H1 (cell line): ENCODE data around the gene CACNA1G. TPM values are rescaled to one million over a fixed set of nuclear protein-coding genes. Genes with fewer than 3 reads are reported as not detected.

Source experiments
- CTCF ChIA-PET: fragments of 300-600 bp; sonication (Branson Sonifier 250); formaldehyde crosslinking; loops from one replicate; lab custom pipeline; 2021; ENCODE audit not compliant: partially characterized antibody; lab: Charles Lee
- POLR2A ChIA-PET: fragments of 300-600 bp; sonication (Branson Sonifier 250); formaldehyde crosslinking; loops from one replicate; lab custom pipeline; 2021; ENCODE audit warnings: inconsistent platforms; ENCODE audit not compliant: partially characterized antibody; lab: Charles Lee
- DNase-seq, 2 experiments: peaks; one replicate each; pipeline versions ENCODE4 v3.0.0 to v3.0.0-alpha.2; 2010 to 2022; ENCODE audit warnings: low spot score in 2 of 2, low read depth in 1 of 2, mixed read lengths in 1 of 2
- FAIRE-seq: peaks from 2 replicates; lab custom pipeline; 2011; peaks lifted over from hg19 to GRCh38; lab: Jason Lieb, UNC
- H2AFZ ChIP-seq: 2 replicates; pipeline ENCODE4 v1.8.1; 2012; ENCODE audit warnings: low read length, inconsistent platforms
- H2AK5ac ChIP-seq: 2 replicates; pipeline ENCODE4 v1.6.1; 2013; ENCODE audit warnings: low read depth, low read length
- H2BK120ac ChIP-seq: replicated peaks from 2 replicates; pipeline ENCODE3; 2013; ENCODE audit warnings: low read depth, low read length, inconsistent platforms
- H2BK12ac ChIP-seq: 2 replicates; pipeline ENCODE4 v1.6.1; 2013; ENCODE audit warnings: low read depth, low read length
- H2BK15ac ChIP-seq: 2 replicates; pipeline ENCODE4 v1.6.1; 2013; ENCODE audit warnings: low read length
- H2BK20ac ChIP-seq: 2 replicates; pipeline ENCODE4 v1.6.1; 2013; ENCODE audit warnings: low read length
- H2BK5ac ChIP-seq: 2 replicates; pipeline ENCODE4 v1.6.1; 2013; ENCODE audit warnings: low read depth, low read length
- H3K14ac ChIP-seq: 2 replicates; pipeline ENCODE4 v1.6.1; 2013; ENCODE audit warnings: inconsistent platforms; ENCODE audit not compliant: insufficient read length
- H3K18ac ChIP-seq: 2 replicates; pipeline ENCODE4 v1.6.1; 2013; ENCODE audit warnings: low read length; ENCODE audit errors: extremely low read depth
- H3K23ac ChIP-seq: 2 replicates; pipeline ENCODE4 v1.6.1; 2013; ENCODE audit warnings: inconsistent platforms; ENCODE audit not compliant: insufficient read length
- H3K23me2 ChIP-seq: 2 replicates; pipeline ENCODE4 v1.6.1; 2013; ENCODE audit warnings: low read depth, low read length
- H3K27ac ChIP-seq: 2 replicates; pipeline ENCODE4 v1.6.1; 2011; ENCODE audit warnings: low read depth, low read length, inconsistent platforms
- H3K27me3 ChIP-seq, 4 experiments: replicated peaks in 1 of 4; 1 replicate in 1 of 4; 2 replicates in 3 of 4; pipeline versions ENCODE4 v1.6.1 to v1.8.1; 2011 to 2013; ENCODE audit warnings: low read length in 3 of 4, mild to moderate bottlenecking in 3 of 4, inconsistent platforms in 2 of 4, mixed read lengths in 2 of 4, moderate library complexity in 1 of 4; ENCODE audit not compliant: control insufficient read depth in 3 of 4, insufficient read depth in 3 of 4; ENCODE audit errors: extremely low read depth in 1 of 4
- H3K36me3 ChIP-seq, 4 experiments: 2 replicates each; pipeline versions ENCODE4 v1.6.1 to v1.8.1; 2011 to 2013; ENCODE audit warnings: mild to moderate bottlenecking in 4 of 4, low read length in 3 of 4, moderate library complexity in 2 of 4, control low read depth in 1 of 4, inconsistent platforms in 1 of 4; ENCODE audit not compliant: insufficient read depth in 4 of 4, control insufficient read depth in 2 of 4
- H3K4ac ChIP-seq: replicated peaks from 2 replicates; pipeline ENCODE3; 2013; ENCODE audit warnings: low read length, low read depth, mixed read lengths, inconsistent platforms; ENCODE audit not compliant: insufficient read length
- H3K4me1 ChIP-seq, 4 experiments: replicated peaks in 1 of 4; 1 replicate in 1 of 4; 2 replicates in 3 of 4; pipeline versions ENCODE4 v1.6.1 to v1.8.1; 2011 to 2013; ENCODE audit warnings: low read length in 3 of 4, inconsistent platforms in 2 of 4, mixed read lengths in 1 of 4; ENCODE audit not compliant: insufficient read depth in 4 of 4, control insufficient read depth in 3 of 4
- H3K4me2 ChIP-seq, 2 experiments: 2 replicates each; pipeline versions ENCODE4 v1.6.1 to v1.8.1; 2011 to 2013; ENCODE audit warnings: low read depth in 2 of 2, low read length in 2 of 2, control low read depth in 1 of 2, inconsistent platforms in 1 of 2, mild to moderate bottlenecking in 1 of 2; ENCODE audit not compliant: insufficient read depth in 1 of 2
- H3K4me3 ChIP-seq, 4 experiments: fragments of 200-600, 300-600 bp in 1 of 4; sonication (generic), shearing (Covaris generic), sonication (Bioruptor Twin) in 1 of 4; 2 replicates each; pipeline versions ENCODE4 v1.5.1 to v1.8.1; 2011 to 2016; ENCODE audit warnings: low read length in 4 of 4, low read depth in 3 of 4, control low read depth in 2 of 4, inconsistent platforms in 2 of 4, mild to moderate bottlenecking in 2 of 4, mixed read lengths in 1 of 4, moderate library complexity in 1 of 4; ENCODE audit not compliant: insufficient read depth in 2 of 4; ENCODE audit errors: extremely low read depth in 1 of 4
- H3K56ac ChIP-seq: replicated peaks from 2 replicates; pipeline ENCODE3; 2013; ENCODE audit warnings: low read depth, mild to moderate bottlenecking, mixed read lengths, low read length, inconsistent platforms; ENCODE audit not compliant: insufficient read length
- H3K79me1 ChIP-seq: 2 replicates; pipeline ENCODE4 v1.6.1; 2013; ENCODE audit warnings: low read depth, low read length, control low read depth
- H3K79me2 ChIP-seq, 2 experiments: 2 replicates each; pipeline versions ENCODE4 v1.6.1 to v1.8.1; 2012 to 2013; ENCODE audit warnings: low read length in 2 of 2, mild to moderate bottlenecking in 2 of 2, inconsistent platforms in 1 of 2; ENCODE audit not compliant: insufficient read depth in 2 of 2, control insufficient read depth in 1 of 2
- H3K9ac ChIP-seq, 4 experiments: replicated peaks in 1 of 4; 1 replicate in 1 of 4; 2 replicates in 3 of 4; pipeline versions ENCODE4 v1.6.1 to v1.8.1; 2011 to 2013; ENCODE audit warnings: low read depth in 3 of 4, low read length in 3 of 4, control low read depth in 2 of 4, mild to moderate bottlenecking in 2 of 4, moderate library complexity in 2 of 4, inconsistent platforms in 1 of 4; ENCODE audit errors: extremely low read depth in 1 of 4
- H3K9me3 ChIP-seq, 2 experiments: 2 replicates each; pipeline versions ENCODE4 v1.6.1 to v1.8.1; 2012 to 2013; ENCODE audit warnings: mild to moderate bottlenecking in 2 of 2, moderate library complexity in 2 of 2, control low read depth in 1 of 2, inconsistent platforms in 1 of 2, low read depth in 1 of 2, low read length in 1 of 2, mixed read lengths in 1 of 2; ENCODE audit not compliant: insufficient read depth in 2 of 2
- H4K20me1 ChIP-seq, 2 experiments: replicated peaks in 1 of 2; 2 replicates each; pipeline versions ENCODE3 to v1.8.1; 2011 to 2013; ENCODE audit warnings: inconsistent platforms in 2 of 2, low read length in 2 of 2, mild to moderate bottlenecking in 1 of 2; ENCODE audit not compliant: insufficient read depth in 2 of 2, control insufficient read depth in 1 of 2
- H4K5ac ChIP-seq: 2 replicates; pipeline ENCODE4 v1.6.1; 2013; ENCODE audit warnings: low read length, low read depth, mixed read lengths, inconsistent platforms; ENCODE audit not compliant: insufficient read length
- H4K8ac ChIP-seq: 2 replicates; pipeline ENCODE4 v1.8.0; 2013; ENCODE audit warnings: mild to moderate bottlenecking, moderate library complexity, low read length, inconsistent platforms; ENCODE audit not compliant: insufficient read depth; ENCODE audit errors: extremely low read depth
- H4K91ac ChIP-seq: replicated peaks from 2 replicates; pipeline ENCODE3; 2013; ENCODE audit warnings: low read length, mixed read lengths, inconsistent platforms; ENCODE audit not compliant: insufficient read length
- SP2 ChIP-seq: IDR thresholded peaks from 2 replicates; pipeline ENCODE4 v1.6.1; 2012; ENCODE audit warnings: mild to moderate bottlenecking, low read length, inconsistent platforms
- TAF7 ChIP-seq: optimal IDR thresholded peaks from 2 replicates; pipeline ENCODE3; 2011; ENCODE audit warnings: low read depth, mild to moderate bottlenecking, inconsistent platforms, low read length, moderate library complexity, borderline replicate concordance
- WGBS, 2 experiments: shearing (Covaris generic) in 1 of 2; methylation state at CpG; one replicate each; pipeline versions ENCODE4 v1.1.6 to v1.1.7; 2013 to 2015; ENCODE audit warnings: low lambda C conversion rate in 2 of 2, mixed read lengths in 2 of 2, inconsistent platforms in 1 of 2, low coverage in 1 of 2, missing lambda C conversion rate in 1 of 2; ENCODE audit not compliant: insufficient replicate concordance in 2 of 2, insufficient coverage in 1 of 2, insufficient read length in 1 of 2; ENCODE audit errors: extremely low coverage in 1 of 2, missing lambda C conversion rate in 1 of 2; 5-methylcytosine and 5-hydroxymethylcytosine counted together
- polyA plus RNA-seq, 7 experiments: library from polyadenylated mRNA; depleted of rRNA in 3 of 7; stranded (reverse) in 5 of 7; unstranded in 2 of 7; fragments of >200 nt in 5 of 7; fragments of 200-250 nt in 2 of 7; gene quantifications; 1 replicate in 5 of 7; 2 replicates in 1 of 7; 4 replicates in 1 of 7; pipeline versions ENCODE4 v1.2.1 to v1.2.3, GENCODE V29; 2011 to 2013; ENCODE audit warnings: missing spikeins in 2 of 7, mixed read lengths in 2 of 7
- total RNA-seq: library from RNA; stranded (reverse); fragmentation: NEBNext Ultra II Directional; extraction: Animal tissue kit (Norgen Biotek cat#: 25700); gene quantifications from 2 replicates; pipeline ENCODE4 v1.2.1, GENCODE V29; 2021

The CACNA1G gene
- total and polyA plus RNA-seq, 2 of the 8 experiments (the other 6 are each of a cell fraction or from before 2014, with no cell fraction given): 2.9 to 4.9 TPM

- Histone ChIP-seq H3K27me3 (no peaks in the 10 kb centered on the region; a peak in 1 of 7 replicates), H3K79me1 (no peaks in the 10 kb centered on the region)
- 91% methylated on average over 24 of the region's 24 CpGs; no CpG with 5 or more reads in 1 of the 2 experiments for WGBS, 2 experiments
Measured at GRCh38 chr17:50590946-50591737, 30.6 kb downstream of the CACNA1G start.

More at GRCh38 chr17:50590946-50591737, 30.6 kb downstream of the CACNA1G start:
- no peak for FAIRE-seq
- Histone ChIP-seq H2BK5ac (no peak overlapping the region), H3K14ac (no peak overlapping the region), H3K18ac (no peak overlapping the region), H3K36me3 (no peaks in the 10 kb centered on the region), H3K9ac (no peak overlapping the region), H2BK12ac (no peak overlapping the region), H3K56ac (no peak overlapping the region), H4K8ac (peak overlapping the region; percentile 77; the same call in 1 of the 2 replicates), H3K4ac (no peak overlapping the region), H3K23ac (no peak overlapping the region), H2AK5ac (no peak overlapping the region), H3K4me1 (peaks cover 0 to 17% (median 11%) of the 10 kb centered on the region in 4 experiments; a peak in 6 of 7 replicates), H2AFZ (no peak overlapping the region), H2BK15ac (no peak overlapping the region), H2BK120ac (no peak overlapping the region), H3K23me2 (no peaks in the 10 kb centered on the region), H3K9me3 (no peaks in the 10 kb centered on the region), H4K91ac (no peak overlapping the region), H3K27ac (no peak overlapping the region), H4K5ac (no peak overlapping the region), H3K4me3 (no peak overlapping the region), H4K20me1 (peaks cover 2 to 3% of the 10 kb centered on the region in 2 experiments), H3K79me2 (no peaks in the 10 kb centered on the region), H2BK20ac (no peak overlapping the region), H3K4me2 (no peak overlapping the region)
- ChIA-PET POLR2A (no interaction called here), CTCF (interaction anchor here (1.6 to 10.2 kb wide), 5 partner anchors 16 to 40 kb away, joined by 5 to 95 read pairs (median 11); no protein-coding TSS in a partner anchor)
- TF ChIP-seq SP2 (no peak), TAF7 (no peak)
- DNase-seq: no peak
